Stimulated activated CD8-positive, alpha-beta memory T cell treated with anti-CD3 and anti-CD28 coated beads, Interleukin-7, amount 100 ng/mL, for 48 hours (primary cell): ENCODE results near the gene LMF1.
A peak's percentile ranks its signal among the peaks of the same experiment; 100 is the strongest.

ENCODE experiments used
- DNase-seq, 2 donors: peaks; one replicate each; pipeline ENCODE4 v3.0.0-alpha.2; 2020; ENCODE audit warnings: low read depth in 1 of 2; ENCODE audit errors: extremely low read depth in 1 of 2

Gene LMF1

GRCh38 chr16:1003391-1004347, 32.9 kb upstream of the LMF1 start:
- peak in 1 of 2 donors; percentile 40 for DNase-seq

GRCh38 chr16:1002399-1003166, 31.8 kb upstream of the LMF1 start:
- peak; percentile 63 to 82 for DNase-seq

DNA sequence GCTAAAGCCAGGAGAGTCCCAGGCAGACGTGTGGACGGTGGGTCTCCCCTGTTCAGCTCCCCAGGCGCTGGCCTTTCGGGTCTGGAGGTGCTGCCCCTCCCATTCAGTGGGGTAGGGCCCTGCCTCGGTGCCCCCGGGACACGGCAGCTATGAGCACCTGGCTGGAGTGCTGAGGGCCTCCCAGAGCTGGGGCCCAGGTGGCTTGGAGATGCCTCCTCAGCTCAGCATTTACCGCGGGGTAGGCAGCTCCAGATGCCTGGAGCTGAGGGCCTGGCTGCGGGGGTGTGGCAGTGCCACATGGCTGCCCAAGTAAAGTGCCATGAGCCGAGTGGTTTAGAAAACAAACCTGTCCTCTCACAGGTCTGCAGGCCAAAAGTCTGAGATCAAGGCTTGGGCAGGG, 30.3 kb upstream of the LMF1 start:
- no peak for DNase-seq

DNA sequence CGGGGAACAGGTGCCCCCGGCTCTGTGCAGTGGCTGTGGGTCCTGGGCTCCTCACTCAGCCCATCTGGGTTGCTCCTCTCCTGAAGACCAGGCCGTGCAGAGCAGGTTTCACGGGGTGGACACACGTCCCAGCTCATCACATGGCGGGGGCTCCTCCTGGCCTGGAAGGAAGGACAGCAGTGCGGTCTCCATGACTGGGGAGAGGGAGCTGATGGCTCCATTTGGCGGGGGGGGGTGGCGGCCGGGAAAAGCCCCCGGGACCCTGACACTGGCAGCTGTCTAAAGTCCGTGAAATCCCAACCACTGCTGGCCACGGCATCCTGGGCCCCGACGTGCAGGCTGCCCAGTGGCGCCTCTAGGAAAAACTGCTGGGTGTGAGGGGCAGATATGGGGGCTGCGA, 29.8 kb upstream of the LMF1 start:
- DNase-seq = no peak

- DNase-seq = no peak
These were observed 28.9 kb upstream of the LMF1 start for GRCh38 chr16:999677-1000076.

- DNase-seq = no peak
These were observed 27.8 kb upstream of the LMF1 start for GRCh38 chr16:998615-999014.

DNA sequence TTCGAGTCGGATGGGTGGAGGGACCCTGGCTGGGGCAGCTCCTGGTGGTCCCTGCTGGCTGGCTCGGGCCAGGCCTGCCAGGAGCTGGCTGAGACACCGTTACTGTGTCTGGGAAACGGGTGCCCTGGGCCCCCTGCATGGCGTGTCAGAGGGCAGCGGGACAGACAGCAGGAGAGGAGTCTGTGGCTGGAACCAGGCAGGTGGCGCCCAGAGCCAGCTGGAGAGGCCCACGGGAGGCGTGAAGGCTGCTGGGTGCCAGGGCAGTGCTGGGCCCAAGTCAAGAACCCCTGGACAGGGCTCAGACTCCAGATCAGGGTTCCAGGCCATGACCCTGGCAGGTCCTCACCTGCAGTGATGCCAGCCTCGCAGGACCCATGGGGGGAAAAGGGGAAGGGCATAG, 27.4 kb upstream of the LMF1 start:
- DNase-seq = no peak

DNA sequence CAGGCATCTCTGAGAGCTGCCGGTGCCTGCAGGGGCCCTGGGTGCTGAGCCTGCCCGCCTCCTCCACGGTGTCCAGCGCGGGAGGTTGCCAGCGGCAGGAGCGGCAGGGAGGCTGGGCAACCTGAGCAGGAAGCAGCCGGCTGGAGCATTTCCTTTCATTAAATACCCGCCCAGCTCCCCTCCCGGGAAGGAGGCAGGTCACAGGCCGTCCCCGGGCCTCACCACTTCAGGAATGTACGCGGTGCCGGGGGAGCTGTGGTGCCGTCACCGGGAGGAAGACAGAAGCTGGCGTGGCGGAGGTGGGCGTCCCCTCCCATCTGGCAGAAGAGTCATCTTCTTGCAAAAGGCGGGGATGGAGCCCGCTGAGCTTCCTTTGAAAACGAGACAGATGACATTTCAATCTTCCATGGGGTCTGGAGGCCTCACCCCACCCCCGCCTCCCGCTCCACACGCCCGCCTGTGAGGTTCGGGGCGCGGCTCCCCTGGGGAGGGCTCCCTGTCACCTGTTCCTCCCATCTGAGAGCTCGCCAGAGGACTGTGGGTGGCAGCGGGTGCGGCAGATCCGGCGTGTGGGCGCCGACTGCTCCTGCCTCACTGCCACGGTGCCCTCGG, 26.8 kb upstream of the LMF1 start:
- DNase-seq = peak; percentile 25 to 39

GRCh38 chr16:996681-997080, 25.9 kb upstream of the LMF1 start:
- no peak for DNase-seq

DNA sequence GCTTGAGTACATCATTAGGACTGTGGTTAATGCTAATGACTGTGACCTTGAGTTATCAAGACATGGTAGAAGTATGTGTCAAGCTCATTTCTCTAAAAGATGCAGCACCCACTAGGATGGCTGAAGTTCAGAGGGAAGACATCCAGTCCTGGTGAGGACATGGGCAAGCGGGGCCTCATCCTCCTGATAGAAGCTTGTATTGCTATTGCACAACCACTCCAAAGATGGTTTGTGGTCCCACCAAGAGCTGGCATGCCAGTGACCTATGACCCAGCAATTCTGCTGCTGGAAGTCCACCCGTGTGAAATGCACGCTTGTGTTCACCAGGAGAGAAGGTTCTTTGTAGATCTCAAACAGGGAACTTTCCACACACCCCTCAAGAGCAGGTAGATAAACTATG, 25.0 kb upstream of the LMF1 start:
- DNase-seq = no peak

DNA sequence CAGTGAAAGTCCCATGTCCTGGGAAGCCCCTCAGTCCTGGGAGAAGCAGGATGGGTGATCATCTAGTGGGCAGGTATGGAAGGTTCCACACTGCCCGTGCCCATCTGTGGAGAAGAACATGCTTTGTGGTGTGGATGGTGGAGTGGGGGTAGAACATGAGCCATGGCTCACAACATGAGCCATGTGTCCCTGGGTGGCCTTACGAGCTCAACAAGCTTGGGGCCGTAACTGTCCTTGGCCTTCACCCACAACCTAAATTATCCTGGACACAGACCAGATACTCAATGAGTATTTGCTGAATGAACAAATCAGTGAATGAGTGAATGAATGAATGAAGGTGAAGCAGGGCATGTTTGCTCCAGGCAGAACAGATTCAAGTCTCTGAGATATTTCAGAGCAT, 24.3 kb upstream of the LMF1 start:
- DNase-seq = no peak

DNA sequence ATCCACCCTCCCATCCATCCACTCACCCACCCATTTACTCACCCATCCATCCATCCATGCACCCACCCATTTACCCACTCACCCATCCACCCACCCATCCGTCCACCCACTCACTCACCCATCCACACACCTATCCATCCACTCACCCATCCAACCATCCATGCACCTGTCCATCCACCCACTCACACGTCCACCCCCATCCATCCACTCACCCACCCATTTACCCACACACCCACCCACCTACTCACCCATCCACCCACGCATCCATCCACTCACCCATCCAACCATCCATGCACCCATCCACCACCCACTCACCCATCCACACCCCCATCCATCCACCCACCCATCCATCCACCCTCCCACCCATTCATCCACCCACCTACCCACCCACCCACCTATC, 22.9 kb upstream of the LMF1 start:
- DNase-seq = no peak

GRCh38 chr16:991773-992172, 21.0 kb upstream of the LMF1 start:
- DNase-seq = no peak

GRCh38 chr16:991345-991744, 20.6 kb upstream of the LMF1 start:
- DNase-seq = no peak

- DNase-seq = no peak
These were observed 19.9 kb upstream of the LMF1 start for GRCh38 chr16:990516-991291.

DNA sequence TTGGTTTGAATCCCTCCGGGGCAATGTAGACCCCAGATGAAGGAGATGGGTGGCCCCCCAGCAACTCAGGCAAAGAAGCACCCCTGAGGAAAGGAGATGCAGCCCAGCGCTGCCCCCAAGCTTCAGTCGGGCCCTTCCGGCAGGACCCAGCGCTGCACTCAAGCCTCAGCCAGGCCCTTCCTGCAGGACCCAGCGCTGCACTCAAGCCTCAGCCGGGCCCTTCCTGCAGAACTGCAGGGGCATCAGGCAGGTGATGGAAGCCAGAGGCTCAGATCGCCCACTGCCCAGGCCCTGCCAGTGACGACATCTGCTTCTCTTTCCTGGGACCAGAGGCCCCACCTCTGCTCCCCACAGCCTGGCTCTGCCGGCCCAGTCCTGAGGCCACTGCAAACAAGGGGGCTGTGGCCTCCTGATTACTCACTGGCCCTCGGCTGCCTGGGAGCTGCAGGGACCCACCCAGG, 18.6 kb upstream of the LMF1 start:
- DNase-seq = no peak

- no peak for DNase-seq
These were observed 17.9 kb upstream of the LMF1 start for GRCh38 chr16:988471-989353.

DNA sequence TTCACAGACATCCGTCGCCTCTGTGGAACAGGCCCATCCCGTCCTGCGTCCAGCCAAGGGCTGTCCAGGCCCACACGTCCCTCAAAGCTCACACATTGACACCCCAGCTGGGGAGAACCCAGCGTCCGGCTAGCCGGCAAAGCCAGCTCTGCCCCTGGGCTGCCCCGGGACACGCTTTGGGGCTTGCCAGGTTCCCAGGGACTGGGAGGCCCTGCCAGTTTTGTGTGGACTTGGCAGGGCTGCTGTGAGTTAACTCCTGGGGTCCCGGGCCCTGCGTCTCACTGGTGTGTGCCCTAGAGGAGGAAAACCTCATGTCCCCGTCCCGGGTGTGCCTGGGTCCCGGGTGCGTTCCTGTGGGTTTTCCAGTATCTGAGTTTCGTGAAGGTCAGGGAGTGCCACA, 17.1 kb upstream of the LMF1 start:
- DNase-seq = no peak

DNA sequence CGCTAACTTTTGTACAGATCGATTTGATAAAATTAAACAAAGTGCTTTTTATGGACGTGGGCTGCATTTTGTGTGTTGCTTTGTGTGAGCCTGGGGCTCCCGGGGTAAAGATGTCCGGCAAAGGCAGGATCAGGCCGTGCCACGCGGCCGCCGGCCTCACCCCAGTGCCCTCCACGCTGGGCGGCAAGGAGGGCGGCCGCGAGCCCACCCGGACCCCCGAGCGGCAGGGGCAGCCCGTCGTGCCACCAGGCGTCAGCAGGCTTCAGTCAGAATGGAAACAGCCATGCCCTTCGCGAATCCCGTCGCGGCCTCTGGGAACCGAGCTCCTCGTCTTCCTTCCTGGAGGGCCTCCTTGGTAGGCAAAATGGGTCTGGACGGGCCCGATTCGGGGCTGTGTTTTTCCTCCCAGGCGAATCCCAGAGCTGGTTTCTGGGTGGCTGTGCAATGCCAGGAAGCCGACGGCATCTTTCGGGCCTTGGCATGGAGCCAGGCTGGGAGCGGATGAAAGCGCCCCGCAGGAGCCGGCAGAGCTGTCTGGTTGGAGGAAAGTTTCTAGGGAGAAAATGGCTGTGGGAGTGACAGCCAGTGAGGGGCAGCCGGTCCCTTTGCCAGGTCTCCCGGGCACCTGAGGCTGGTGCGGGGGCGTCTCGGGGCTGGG, 16.3 kb upstream of the LMF1 start:
- DNase-seq = no peak
